GM21528 (cell line): ENCODE measurements around the gene RAB6B.

Experiments
- ATAC-seq: cut with Tn5 transposase; IDR thresholded peaks from one replicate; pipeline ENCODE4 v1.9.1; 2021; ENCODE audit warnings: mild to moderate bottlenecking, moderate library complexity; ENCODE audit not compliant: unreplicated experiment, low FRiP score

The RAB6B gene

DNA sequence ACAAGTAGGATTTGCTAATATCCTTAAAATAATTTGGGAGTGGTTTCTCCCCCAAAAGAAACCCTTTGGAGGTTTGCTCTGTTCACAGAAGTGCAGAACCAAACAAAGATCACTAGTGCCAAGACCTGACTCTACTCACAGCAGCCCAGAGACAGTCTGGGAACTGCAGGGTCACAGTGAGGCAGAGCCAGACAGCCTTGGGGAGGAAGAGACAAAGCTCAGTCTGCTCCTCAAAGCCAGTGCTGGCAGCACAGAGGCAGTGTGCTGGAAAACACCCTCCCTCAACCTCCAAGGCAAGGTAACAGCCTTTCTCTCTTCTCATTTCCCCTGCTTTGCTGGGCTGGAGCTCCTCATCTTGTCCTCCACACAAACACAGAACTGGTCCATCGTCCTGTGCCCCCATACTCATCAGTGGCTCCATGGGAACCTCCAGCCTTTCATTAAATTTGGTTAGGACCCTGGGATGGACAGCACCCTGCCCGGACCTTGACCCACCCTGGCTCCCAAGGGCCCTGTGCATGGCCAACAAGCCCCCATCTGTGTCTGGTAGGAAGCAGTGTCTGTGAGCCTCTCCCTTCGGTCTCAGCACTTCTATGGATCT, 12.6 kb downstream of the RAB6B start:
- no peak for ATAC-seq

DNA sequence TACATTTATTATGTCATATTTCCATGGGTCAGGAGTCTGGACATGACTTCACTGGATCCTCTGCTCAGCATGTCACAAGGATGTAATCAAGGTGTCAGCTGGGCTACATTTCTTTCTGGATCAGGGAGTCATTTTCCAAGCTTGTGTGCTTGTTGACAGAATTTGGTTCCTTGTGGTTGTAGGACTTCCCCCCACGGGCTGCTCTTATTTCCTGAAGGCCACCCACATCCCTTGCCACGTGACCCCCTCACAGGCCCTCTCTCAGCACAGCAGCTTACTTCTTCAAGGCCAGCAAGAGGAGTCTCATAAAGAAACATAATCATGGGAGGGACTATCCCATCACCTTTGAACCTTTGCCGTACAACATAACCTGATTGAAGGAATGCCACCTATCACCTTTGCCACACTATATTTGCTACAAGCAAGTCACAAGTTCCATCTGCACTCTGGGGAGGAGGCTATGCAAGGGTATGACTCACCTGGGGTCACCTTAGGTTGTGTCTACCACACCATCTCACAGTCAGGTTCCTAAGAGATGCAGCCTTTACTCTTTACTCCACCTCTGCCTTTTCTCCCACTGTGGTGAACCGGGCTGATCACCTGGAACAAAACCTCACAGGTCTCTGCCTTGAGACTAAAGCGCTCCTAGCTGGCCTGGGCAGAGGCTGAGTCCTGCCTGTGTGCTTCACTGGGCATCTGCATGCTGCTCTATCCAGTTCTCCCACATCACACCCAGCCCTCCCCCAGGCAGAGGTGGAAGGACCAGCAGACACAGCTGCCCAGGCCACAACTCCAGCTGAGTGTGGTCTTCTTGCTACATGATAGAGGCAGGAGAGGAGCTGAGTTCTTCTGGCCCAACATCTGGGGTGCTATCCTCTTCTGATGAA, 13.5 kb downstream of the RAB6B start:
- ATAC-seq: no peak

DNA sequence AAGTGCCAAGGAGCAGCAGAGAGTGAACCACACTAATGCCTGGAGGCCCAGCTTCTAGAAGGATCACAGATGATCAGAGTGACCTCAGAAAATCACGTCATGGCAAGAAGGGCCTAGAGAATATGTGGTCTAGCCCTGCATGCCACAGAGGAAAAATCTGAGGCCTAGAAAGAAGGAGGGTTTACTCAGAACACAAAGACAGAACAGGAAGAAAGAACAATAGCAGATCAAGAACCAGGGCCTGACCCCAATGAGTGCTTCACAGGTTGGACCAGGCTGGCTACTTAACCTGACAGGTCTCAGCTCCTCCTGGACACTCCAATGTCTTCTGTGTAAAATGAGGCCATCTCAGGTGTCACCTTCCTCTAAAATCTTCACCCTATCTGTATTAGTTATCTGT, 14.2 kb downstream of the RAB6B start:
- no peak for ATAC-seq

DNA sequence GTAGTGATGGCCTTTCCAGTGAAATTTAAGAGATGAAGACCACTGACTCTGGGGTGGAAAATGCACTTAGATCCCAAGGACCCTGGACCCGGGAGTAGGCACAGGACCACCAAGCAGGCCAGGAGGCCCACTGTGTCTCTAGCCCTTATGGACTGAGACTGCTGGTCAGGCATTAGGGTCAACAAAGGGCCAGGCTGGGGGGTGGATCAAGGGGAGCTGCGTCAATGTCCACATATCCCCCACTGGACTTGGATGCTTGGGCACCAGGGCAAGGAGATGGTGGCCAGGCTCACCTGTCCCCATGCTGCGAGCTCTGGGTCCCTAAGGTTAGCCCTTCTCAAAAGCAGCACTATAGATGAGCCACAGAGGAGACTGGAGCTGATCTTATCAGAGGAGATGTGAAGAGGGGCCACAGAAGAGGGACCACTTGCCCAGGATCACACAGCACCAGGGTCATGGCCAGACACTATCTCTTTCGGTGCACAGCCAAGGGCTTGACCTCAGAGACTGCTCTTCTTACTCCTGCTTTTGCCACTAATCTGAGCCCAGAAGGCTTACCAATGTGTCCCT, 14.7 kb downstream of the RAB6B start:
- no peak for ATAC-seq

DNA sequence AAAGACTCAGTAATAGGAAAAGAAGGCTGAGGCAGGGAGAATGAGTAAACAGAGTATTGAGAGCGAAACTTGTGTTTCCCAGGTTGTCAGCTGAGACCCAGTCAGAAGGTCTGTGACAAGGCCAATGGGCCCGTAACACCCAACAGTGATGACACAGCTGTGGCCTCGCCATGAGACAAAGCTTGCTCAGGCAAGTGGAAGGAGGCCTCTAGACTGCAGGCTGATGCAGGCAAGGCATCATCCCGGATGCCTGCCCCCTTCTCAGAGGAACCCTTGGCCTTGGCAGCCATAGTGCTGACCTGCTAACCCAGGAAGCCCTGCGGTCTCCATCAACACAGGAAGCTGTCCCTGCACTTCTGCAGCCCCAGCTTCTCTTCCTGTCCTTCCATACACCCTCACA, 15.4 kb downstream of the RAB6B start:
- no peak for ATAC-seq

DNA sequence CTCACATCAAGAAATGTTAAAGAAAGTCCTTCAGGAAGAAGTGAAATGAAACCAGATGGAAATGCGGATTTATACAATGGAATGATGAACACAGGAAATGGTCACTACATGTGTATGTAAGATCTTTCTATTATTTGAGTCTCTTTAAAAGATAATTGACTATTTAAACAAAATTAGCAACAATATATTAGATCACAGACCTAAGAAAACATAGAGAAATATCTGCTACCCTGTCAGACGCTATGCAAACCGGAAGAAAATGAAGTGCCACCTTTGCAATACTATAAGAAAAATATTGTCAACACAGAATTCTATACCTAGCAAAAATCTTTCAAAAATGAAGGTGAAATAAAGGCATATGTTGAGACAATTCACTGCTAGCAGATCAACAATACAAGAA, 17.2 kb downstream of the RAB6B start:
- ATAC-seq: no peak

DNA sequence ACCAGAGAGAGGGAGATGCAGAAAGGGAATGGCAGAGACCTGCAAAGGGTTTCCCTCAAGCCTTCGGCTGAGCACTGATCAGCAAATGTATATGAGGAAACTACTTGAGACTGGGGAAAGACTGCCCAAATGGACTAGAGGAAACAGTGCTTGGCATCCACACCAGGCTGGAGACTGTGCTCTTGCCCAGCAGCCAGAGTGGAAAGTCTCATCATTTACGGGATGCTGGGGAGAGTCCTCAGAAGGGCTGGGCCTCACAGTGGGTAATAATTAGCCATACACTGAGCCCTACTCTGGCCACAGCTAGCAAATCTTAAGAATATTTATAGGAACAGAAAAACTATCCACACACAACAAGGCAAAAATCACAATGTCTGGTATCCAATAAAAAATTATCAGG, 18.5 kb downstream of the RAB6B start:
- no peak for ATAC-seq

DNA sequence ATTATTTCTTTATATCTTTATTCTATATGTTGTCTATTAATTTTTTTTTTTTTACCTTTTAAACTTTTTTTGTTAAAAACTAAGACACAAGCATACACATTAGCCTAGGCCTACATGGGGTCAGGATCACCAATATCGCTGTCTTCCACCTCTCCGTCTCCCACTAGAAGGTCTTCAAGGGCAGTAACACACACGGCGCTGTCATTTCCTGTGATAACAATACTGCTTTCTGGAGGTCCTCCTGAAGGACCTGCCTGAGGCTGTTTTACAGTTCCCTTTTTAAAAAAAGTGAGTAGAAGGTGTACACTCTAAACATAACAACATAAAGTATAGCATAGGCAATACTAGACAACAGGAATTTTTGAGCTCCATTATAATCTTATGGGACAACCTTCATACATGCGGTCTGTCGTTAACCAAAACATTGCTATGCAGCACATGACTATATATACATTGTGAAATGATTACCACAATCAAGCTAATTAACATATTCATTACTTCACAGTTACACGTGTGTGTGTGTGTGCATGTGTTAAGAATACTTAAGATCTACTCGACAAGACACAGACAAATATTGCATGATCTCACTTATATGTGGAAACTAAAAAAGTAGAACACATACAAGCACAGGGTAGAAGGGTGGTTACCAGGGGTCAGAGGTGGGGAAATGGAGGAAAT, 20.8 kb downstream of the RAB6B start:
- ATAC-seq: no peak

DNA sequence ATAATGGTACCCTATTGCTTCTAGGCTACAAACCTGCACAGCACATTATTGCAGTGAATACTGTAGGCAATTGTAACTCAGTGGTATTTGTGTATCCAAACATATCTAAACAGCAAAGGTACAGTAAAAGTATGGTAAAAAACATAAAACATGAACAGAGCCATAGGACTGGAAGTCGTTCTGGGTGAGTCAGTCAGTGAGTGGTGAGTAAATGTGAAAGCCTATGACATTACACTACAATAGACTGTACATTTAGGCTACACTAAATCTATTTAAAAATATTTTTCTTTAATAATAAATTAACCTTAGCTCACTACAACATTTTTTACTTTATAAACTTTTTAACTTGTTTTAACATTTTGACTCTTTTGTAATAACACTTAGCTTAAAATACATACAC, 21.3 kb downstream of the RAB6B start:
- ATAC-seq: no peak

DNA sequence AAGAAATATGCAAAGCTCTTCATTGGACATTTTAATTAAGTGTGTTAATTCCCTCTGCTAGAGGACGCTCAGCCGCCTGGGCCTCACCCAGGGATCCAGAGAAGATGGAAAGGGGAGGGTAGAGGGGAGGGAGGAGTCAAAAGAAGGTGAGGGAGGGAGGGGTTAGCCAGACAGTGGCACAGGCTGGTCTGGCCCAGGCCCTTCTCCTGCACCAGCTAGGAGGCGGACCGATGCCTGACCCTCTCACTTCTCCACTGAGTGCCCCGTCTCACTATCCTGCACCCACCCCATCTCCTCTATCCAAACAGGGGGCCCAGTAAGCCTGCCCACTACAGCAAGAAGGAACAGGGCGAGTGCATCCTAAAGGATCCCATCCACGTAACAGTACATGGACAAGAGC, 22.9 kb downstream of the RAB6B start:
- ATAC-seq: no peak

DNA sequence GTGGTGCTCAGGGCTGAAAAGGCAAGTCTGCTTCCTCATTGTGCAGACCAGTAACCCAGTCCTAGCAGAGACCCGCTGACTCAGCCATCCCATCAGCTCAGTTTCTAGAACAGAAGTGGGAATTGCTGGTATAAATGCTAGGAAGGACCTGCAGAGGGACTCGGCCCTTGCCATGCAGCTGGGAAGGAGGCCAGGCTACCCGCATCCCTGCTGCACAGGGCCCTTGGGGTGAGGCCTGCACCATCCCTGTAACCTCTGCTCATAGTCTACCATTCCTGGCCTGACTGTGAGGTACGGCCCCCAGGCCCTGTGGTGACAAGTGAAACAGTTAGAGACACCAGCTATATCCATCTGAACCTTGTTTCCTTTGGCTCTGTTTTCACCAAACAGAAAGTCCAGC, 23.5 kb downstream of the RAB6B start:
- no peak for ATAC-seq

DNA sequence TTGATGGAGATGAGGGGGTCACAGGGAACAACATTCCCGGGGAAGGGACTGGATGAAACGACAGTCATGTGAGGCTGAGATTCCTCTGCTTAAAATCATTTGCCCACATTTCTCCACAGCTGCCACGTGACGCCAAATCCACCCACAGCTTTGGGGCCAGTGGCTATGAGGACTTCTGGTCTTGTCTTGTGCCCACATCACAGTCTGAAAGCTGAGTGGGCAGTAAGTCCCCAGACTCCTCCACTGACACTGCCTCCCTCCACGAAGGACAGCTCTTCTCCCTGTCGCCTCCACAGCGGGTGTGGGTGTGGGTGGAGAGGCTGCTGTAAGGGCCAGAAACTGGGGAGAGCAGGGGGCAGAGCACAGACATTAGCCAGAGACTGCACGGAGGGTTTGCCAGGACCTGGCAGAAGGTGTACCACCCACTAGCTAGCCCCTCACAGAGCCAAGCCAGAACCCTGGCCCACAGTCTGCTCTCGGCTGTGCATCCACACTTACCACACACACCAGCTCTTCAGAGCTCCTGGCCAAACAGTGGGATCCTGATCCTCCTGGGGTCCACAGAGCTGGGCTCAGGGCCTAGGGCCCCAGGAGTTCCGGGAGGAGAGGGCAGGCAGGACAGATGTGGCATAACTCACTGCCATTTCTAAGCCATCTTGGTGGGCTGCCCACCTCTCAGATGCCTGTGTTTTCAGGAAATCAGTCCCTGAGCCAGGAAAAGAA, 24.2 kb downstream of the RAB6B start:
- no peak for ATAC-seq

DNA sequence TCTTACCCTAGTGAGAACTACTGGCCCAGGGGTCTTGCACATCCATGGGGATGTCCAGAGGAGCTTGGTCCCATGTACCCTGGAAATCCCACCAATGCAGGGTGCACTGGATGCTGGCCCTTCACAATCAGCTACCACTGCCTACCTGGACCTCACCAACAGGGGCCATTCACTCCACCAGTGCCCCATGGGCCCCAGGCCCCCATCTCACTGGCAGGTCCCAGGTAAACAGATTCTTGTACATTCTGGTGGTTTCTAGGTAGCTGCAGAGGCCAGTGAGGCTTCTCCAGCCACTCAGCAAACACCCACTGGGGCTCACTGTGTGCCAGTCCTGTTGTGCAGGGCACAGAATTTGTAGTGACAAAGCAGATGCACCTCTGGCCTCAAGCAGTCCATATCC, 24.9 kb downstream of the RAB6B start:
- no peak for ATAC-seq

DNA sequence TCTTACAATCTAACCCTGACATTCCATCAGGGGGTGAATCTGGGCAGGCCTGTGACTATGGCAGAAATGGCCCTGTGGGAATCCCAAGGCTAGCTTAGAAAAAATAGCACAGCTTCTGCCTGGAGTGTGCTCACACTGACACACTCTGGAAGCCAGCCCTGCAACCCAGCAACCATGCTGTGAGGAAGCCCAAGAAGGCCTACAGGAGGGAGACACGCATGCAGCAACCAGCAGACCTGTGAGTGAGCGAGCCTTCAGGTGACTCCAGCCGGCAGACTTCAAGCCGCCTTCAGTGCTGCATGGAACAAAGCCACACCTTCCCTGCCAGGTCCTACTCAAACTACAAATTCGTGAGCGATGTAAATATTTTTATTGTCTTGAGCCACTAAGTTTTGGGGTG, 26.1 kb downstream of the RAB6B start:
- no peak for ATAC-seq

DNA sequence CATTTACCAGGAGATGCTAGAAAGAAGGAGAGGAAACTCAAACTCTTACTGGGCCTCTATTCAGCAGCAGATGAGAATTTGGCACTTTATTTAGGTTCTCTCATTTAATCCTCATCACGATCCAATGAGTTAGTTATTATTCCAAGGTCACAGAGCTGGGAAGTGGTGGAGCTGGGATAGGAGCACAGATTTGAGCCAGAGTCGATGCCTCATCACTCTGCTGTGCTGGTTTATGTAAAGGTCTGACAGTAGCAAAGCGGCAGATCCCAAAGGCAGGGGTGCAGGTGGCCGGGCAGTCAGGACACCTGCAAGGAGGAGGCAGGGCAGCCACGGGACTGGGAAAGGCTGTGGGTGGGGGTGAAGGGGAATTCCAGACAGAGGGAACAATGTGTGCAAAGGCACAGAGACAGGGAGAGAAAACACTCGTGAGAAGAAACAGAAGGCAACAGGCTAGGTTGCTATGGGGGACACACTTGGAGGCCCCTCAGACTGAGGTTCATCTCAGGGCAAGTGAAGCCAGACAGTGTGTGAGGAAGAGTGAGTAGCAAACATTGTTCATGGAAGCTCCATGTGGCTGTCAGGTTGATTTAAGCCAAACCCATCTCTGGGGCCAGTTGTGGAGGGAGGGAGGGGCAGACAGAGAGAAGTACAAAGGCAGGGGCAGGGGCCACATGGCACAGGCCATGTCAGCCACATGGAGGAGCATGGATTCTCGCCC, 26.8 kb downstream of the RAB6B start:
- no peak for ATAC-seq

DNA sequence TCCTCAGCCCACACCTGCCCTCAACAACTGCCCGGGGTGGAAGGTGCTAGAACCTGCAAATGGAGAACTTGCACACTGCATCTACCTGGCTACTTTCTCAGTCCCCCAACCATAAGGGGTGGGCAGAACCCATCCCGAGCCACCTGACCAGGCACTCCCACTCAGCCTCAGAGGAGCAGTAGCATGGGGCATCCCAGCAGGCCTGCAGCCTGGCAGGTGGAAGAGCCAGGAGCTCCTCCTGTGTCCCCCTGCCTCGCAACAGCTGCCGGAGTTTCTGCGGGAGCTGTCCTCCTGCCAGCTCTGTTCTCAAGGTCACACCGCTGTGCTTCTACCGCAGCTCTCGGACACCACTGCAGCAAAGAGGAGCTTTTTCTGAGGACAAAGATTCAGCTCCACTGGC, 27.5 kb downstream of the RAB6B start:
- no peak for ATAC-seq

DNA sequence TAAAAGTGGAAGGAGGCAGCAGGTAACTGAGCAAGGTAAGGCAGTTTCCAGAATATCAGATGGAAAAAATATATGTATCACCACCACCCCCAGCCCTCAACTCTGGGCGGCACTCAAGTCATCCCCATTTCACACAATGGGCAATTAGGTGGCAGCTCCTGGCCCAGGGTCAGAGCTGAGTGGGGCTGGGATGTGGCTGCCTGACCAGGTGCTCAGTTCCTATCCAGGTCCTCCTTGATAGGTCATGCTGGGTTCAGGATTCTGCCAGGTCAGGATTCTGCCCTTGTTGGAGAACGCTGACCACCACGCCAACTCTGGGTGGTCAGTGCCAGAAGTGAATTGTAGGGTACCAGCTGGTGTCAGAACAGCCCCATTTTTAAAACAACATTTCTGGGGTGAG, 29.5 kb downstream of the RAB6B start:
- no peak for ATAC-seq

DNA sequence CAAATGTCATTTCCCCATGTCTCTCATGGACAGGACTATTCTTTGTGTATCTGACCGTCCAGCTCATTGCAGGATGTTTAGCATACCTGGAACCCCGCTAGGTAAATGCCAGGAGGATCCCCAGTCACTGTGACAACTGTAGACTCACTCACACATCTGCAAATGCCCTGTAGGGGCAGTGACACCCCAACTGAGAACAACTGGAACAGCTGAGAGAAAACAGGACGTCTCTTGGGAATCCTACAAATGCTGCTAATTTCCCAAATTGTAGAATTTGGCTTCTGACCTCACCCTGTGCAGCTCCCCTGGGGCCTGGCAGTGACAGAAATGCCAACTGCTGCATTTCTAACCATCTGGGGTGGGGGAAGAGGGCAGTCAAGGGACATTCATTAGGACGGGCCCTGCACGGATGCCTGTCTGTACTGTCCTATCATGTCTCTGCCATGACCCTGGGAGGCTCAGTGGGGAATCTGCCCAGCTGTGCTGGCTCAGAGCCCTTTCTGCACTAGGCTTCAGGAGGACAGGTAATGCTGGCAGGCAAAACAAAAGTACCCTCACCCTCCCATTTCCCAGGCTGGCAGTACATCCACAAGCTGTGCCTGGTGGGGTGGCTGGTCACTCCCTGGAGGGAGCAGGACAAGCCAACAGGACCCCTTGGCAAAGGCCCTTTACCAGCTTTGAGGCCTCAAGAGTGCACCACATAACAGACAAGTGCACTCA, 30.4 kb downstream of the RAB6B start:
- no peak for ATAC-seq

DNA sequence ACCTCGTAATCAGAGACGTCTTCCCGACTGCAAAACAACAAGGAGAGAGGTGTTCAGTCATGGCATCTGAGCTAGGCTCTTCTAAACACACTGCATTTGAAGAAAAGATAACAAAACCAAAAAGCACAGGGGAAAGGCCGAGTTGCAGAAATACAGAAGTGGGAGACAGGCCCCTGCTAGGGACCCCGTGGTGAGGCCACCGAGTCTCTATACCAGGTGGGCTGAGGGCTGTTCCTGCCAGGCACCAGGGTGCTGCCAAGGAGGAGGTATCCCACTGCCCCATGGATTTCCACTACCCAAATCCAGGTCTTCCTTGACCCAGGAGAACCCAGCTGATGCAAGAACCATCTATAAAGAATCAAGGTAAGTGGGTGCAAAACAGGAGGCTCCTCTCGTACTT, 31.1 kb downstream of the RAB6B start:
- no peak for ATAC-seq
